Esophagus squamous epithelium (tissue), 5 donors: ENCODE results near the gene ABLIM3. TPM values are rescaled to one million over a fixed set of nuclear protein-coding genes. Genes with fewer than 3 reads are reported as not detected.

Source experiments
- DNase-seq: peaks from one replicate; lab custom pipeline; 2025; lab: John Stamatoyannopoulos, UW
- H3K27ac ChIP-seq, 4 donors: fragments of 200-600 bp; sonication (generic); one replicate each; pipeline ENCODE4 v1.5.1; 2016 to 2019; ENCODE audit warnings: mild to moderate bottlenecking in 1 of 4
- H3K27me3 ChIP-seq, 4 donors: fragments of 200-600 bp; sonication (generic); 1 replicate in 3 of 4; 2 replicates in 1 of 4; pipeline versions ENCODE4 v1.5.1 to v1.6.0; 2017 to 2021; ENCODE audit warnings: antibody characterized with exemption in 1 of 4
- H3K36me3 ChIP-seq, 3 donors: fragments of 200-600 bp; sonication (generic); one replicate each; pipeline ENCODE4 v1.5.1; 2016 to 2019
- H3K4me1 ChIP-seq, 3 donors: fragments of 200-600 bp; sonication (generic); one replicate each; pipeline ENCODE4 v1.5.1; 2017 to 2019
- H3K4me3 ChIP-seq, 4 donors: fragments of 200-600 bp; sonication (generic); 1 replicate in 3 of 4; 2 replicates in 1 of 4; pipeline ENCODE4 v1.5.1; 2016 to 2019; ENCODE audit warnings: mild to moderate bottlenecking in 2 of 4, moderate library complexity in 1 of 4
- H3K9me3 ChIP-seq, 3 donors: fragments of 200-600 bp; sonication (generic); one replicate each; pipeline ENCODE4 v1.5.1; 2016 to 2019
- POLR2A ChIP-seq, 4 donors: fragments of 450-650 bp; IDR thresholded peaks; one replicate each; pipeline ENCODE4 v1.6.1; 2017; ENCODE audit warnings: antibody characterized with exemption in 4 of 4, mild to moderate bottlenecking in 4 of 4, moderate library complexity in 3 of 4
- WGBS, 2 donors: methylation state at CpG; one replicate each; pipeline ENCODE4 v1.1.5; 2018; 5-methylcytosine and 5-hydroxymethylcytosine counted together
- intact Hi-C: fragments of 100-400 bp; cut with DNase I; formaldehyde crosslinking; loops from one replicate; pipeline ENCODE4 v1.15.0; 2022
- total RNA-seq, 4 donors: library from RNA; depleted of rRNA; stranded (reverse); fragments of >200 nt; gene quantifications; one replicate each; pipeline ENCODE4 v1.1.0, GENCODE V29; 2016
- TF ChIP-seq, protein P1 (sequence below), 6 experiments: fragments of 450-650 bp in 4 of 6; fragments of 200-600 bp in 2 of 6; sonication (generic) in 2 of 6; IDR thresholded peaks; one replicate each; pipeline ENCODE4 v1.5.1; 2016 to 2019; ENCODE audit warnings: antibody characterized with exemption in 6 of 6, mild to moderate bottlenecking in 4 of 6, moderate library complexity in 4 of 6
- donor health status: DM: yes; HTN: yes; CAD: no.

ABLIM3 gene
- total RNA-seq, 4 donors from 2014 or later = 10.6 to 47.7 (median 27.1) TPM

DNA sequence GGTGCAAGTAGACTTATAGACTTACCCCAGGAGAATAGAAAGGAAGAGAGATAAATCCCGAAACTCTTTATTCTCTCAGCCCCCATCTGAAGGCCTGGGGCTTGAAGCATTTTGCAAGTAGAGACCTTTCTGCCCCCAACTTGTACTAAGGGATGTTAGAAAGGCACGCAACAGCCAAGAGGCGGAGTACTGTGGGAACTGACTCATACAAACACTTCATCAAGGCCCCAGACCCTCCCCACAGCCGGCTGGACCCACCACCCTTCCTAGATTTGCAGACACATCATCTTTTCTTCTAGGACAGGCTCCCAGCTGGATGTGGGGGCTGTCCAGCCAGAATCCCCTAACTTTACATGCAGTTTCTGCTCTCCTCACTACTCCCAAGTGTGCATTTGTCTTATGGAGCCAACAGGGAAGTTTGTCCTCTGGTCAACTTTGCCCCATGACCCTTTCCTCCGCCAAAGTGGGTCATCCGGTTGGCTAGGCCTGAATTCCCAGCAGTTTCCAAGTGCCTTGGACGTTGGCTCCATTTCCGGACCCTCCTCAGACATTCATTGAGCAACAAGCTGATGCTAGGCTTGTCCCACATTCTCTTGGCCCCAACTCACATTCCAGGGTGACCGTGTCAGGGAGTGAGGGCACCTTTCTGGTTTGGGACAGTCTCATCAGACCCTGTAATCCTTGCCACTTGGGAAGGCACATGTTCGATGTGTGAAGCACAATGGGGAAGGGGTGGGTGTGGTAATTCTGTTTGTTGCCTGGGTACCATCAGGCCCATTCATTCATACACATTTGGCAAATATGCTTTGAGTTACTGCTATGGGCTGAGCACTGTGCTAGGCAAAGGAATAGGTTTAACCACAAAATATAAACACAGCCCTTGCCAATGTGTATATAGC lies 64.6 kb downstream of the ABLIM3 start:
- Histone ChIP-seq H3K4me1 (peaks cover 0 to 27% (median 10%) of the 10 kb centered on the region in 3 donors), H3K36me3 (peaks cover 0 to 52% (median 0%) of the 10 kb centered on the region in 3 donors), H3K27ac (peak overlapping the region in 2 of 4 donors; percentile 31 to 57), H3K9me3 (no peaks in the 10 kb centered on the region), H3K4me3 (no peak overlapping the region), H3K27me3 (no peaks in the 10 kb centered on the region)
- no peak for DNase-seq
- no peak for TF ChIP-seq POLR2A (IDR thresholded peaks at IDR 0.05)
- TF ChIP-seq, protein P1, sequence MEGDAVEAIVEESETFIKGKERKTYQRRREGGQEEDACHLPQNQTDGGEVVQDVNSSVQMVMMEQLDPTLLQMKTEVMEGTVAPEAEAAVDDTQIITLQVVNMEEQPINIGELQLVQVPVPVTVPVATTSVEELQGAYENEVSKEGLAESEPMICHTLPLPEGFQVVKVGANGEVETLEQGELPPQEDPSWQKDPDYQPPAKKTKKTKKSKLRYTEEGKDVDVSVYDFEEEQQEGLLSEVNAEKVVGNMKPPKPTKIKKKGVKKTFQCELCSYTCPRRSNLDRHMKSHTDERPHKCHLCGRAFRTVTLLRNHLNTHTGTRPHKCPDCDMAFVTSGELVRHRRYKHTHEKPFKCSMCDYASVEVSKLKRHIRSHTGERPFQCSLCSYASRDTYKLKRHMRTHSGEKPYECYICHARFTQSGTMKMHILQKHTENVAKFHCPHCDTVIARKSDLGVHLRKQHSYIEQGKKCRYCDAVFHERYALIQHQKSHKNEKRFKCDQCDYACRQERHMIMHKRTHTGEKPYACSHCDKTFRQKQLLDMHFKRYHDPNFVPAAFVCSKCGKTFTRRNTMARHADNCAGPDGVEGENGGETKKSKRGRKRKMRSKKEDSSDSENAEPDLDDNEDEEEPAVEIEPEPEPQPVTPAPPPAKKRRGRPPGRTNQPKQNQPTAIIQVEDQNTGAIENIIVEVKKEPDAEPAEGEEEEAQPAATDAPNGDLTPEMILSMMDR (IDR thresholded peaks at IDR 0.05) = no peak
- 57 to 71% methylated on average over 9 to 10 of the region's 10 CpGs for WGBS, 2 donors
- intact Hi-C loops = no loop called here

DNA sequence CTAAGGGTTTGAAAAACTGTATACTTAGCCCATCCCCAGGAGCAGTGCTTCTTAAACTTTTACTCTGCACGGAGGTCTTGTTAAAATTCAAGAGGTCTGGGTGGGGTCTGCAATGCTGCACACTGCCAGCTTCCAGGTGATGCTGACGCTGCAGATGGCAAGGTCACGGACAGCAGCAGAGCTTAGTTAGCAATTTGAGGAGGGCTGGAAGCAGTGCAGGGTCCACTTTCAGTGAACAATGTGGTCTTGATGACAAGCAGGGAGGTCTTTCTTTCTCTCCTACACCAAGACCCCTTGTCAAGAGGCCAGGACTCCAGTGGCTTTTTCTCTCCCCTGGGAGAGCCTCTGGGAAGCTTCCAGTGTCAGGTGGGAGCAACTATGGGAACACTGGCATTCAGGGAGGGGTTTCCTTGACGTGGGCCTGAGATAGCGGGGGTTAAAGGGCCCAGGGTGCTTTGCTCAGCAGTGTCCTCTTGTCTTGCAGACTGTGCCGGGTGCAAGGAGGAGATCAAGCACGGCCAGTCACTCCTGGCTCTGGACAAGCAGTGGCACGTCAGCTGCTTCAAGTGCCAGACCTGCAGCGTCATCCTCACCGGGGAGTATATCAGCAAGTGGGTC lies 65.3 kb downstream of the ABLIM3 start:
- peak overlapping the region in 2 of 4 donors; percentile 9 to 26 for H3K27ac ChIP-seq
- no peaks in the 10 kb centered on the region for H3K9me3 ChIP-seq
- WGBS, 2 donors = 60 to 78% methylated on average over 5 to 8 of the region's 10 CpGs
- H3K36me3 ChIP-seq = peaks cover 0 to 45% (median 0%) of the 10 kb centered on the region in 3 donors
- TF ChIP-seq, protein P1 (IDR thresholded peaks at IDR 0.05) = no peak
- TF ChIP-seq POLR2A (IDR thresholded peaks at IDR 0.05) = no peak
- intact Hi-C loops = no loop called here
- H3K4me3 ChIP-seq = no peak overlapping the region
- DNase-seq = no peak
- H3K4me1 ChIP-seq = peaks cover 0 to 27% (median 10%) of the 10 kb centered on the region in 3 donors
- H3K27me3 ChIP-seq = no peaks in the 10 kb centered on the region

DNA sequence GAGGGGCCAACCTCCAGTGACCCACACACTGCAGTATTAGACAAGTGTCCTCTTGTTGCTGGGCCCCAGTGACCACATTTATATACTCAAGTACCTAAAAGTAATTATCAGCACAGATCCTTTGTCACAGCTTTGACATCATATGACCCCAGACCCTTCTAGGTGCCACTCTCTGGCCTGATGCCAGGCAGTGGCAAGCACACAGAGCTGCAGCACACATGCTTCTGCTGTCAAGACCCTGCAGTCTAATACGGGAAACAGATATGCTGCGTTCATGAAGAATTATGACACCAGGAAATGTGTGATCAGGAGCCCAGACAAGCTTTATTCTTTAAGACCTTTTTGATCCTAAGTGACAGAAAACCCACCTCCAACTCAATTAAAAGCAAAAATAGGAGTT lies 66.5 kb downstream of the ABLIM3 start:
- peaks cover 0 to 33% (median 0%) of the 10 kb centered on the region in 3 donors for H3K36me3 ChIP-seq
- peaks cover 0 to 31% (median 10%) of the 10 kb centered on the region in 3 donors for H3K4me1 ChIP-seq
- H3K27me3 ChIP-seq = no peaks in the 10 kb centered on the region
- H3K4me3 ChIP-seq = no peak overlapping the region
- WGBS, 2 donors = 61 to 65% methylated on average over 2 of the region's 2 CpGs
- no peak for DNase-seq
- no peak overlapping the region for H3K27ac ChIP-seq
- H3K9me3 ChIP-seq = no peaks in the 10 kb centered on the region
- TF ChIP-seq, protein P1 (IDR thresholded peaks at IDR 0.05) = no peak
- no peak for TF ChIP-seq POLR2A (IDR thresholded peaks at IDR 0.05)
- intact Hi-C loops = no loop called here

DNA sequence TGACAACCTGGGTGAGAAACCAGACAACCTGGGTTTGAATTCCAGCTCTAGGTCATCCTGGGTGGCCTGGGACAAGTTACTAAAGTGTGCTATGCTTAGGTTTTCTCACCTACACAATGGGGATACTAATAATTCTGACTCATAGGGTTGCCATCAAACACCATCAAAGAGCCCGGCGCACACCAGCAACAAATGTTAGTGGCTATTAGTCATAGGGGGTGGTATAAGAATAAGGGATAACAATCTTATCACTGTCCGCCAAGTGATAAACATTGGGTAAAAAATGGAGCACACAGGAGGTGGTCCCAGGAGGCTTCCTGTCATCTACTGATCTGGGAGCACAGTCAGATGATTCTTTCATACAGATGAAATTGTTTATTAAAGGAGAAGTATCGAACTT lies 68.9 kb downstream of the ABLIM3 start:
- peaks cover 0 to 21% (median 0%) of the 10 kb centered on the region in 3 donors for H3K36me3 ChIP-seq
- H3K27ac ChIP-seq = no peak overlapping the region
- peaks cover 0 to 25% (median 10%) of the 10 kb centered on the region in 3 donors for H3K4me1 ChIP-seq
- no peaks in the 10 kb centered on the region for H3K27me3 ChIP-seq
- no peaks in the 10 kb centered on the region for H3K9me3 ChIP-seq
- WGBS, 2 donors = 65 to 83% methylated on average over 4 of the region's 4 CpGs
- intact Hi-C loops = no loop called here
- no peak overlapping the region for H3K4me3 ChIP-seq
- DNase-seq = no peak
- TF ChIP-seq, protein P1 (IDR thresholded peaks at IDR 0.05) = no peak
- no peak for TF ChIP-seq POLR2A (IDR thresholded peaks at IDR 0.05)
